CD4-positive, alpha-beta T cell treated with Interleukin-21 for 1 hour (primary cell): Measurements from ENCODE around the gene ARHGEF17.

ENCODE experiments used
- DNase-seq: peaks from one replicate; pipeline ENCODE4 v3.0.0-alpha.2; 2020

Gene ARHGEF17

GRCh38 chr11:73335204-73335923 is 27.3 kb downstream of the ARHGEF17 start:
- DNase-seq, result peak; percentile 78

DNA sequence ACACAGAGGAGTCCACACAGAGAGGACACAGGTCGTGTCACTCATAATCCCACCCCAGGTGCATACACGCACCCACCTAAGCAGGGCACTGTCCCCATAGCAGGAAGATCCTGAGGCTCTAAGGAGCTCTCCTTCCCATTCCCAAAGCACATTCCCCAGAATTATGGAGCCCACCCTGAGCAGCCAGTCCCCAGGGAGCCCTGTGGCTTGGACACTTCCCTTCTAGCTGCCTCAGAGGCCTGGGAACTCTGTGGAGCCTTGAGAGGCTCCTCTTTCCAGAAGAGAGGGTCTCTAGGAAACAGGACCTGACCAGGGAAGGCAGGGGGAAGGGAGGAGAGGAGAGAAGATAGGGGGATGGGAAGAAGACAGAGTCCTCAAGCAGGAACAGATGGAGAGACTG is 29.8 kb downstream of the ARHGEF17 start:
- DNase-seq, result no peak

DNA sequence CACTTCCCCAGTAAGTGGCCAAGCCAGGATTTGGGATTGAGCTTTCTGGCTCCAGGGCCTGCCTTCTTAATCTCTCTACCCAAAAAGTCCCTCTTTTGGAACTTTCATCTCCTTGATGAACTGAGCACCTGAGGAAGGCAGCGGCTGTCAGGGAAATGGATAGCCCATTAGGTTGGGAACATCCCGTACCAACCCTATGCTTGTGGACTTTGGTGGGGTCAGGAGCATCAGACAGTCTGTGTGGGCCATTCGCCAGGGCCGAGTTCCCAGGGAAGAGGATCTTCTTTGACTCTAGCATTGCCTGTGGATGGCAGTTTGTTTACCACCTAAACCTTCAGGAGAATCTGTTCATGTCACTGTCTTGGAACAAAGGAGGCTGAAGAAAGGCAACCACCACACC is 30.2 kb downstream of the ARHGEF17 start:
- DNase-seq, result no peak

DNA sequence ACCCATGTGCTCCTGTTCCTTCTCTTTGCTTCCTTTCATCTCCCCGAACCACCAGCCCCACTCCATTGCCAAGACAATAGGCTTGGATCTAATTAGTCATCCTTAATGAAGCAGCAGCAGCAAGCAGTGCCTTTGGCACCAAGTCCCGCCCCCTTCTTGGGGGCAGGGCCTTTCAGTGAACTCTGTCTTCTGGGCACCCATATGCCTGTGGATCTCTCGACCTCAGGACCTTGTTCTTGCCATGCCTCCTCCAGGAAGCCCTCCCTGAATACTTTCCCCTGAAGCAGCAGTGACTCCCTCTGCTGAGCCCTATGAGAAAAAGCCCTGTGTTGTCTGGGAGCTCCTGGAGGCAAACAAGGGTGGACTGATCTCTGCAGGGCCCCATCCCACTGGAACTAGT is 32.1 kb downstream of the ARHGEF17 start:
- DNase-seq, result no peak

DNA sequence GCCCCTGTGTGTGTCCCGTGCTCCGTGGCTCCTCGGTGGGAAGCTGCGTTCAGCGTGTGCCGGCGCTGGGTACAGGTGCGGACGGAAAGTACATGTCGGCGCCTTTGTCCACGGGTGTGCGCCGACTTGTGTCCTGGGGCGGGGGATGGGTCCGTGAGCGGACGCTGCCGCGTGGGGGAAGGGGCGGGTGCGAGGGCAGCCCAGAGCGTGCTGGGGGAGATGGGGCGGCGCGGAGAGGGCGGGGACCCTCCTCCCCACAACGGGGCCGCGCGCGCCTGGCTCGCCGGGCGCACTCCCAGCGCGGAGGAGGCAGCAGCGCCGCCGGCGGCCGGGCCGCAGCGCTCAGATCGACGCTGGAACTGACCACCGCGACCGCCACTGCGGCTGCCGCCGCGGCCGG is 34.6 kb downstream of the ARHGEF17 start:
- DNase-seq, result no peak

GRCh38 chr11:73343076-73343873 is 35.2 kb downstream of the ARHGEF17 start:
- DNase-seq, result no peak

DNA sequence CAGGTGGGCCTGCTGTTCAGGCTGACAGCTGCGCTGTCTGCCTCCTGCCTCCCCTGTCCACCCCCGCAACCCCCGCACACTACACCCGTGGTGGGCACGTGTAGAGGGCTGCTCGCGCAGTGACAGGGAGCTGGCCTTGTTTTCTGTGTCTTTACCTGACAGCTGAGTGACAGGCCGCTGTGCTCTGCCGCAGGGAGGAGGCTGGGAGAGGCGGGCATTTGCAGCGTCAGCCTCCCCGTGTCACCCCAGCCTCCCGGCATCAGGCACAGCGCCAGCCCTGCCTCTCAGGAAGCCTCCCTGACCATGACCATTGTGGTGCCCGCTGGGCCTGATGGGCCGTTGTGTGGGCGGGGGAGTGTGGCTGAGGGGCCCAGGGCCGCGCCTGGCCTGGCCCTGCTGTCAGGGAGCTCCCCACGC is 36.1 kb downstream of the ARHGEF17 start:
- no peak for DNase-seq

DNA sequence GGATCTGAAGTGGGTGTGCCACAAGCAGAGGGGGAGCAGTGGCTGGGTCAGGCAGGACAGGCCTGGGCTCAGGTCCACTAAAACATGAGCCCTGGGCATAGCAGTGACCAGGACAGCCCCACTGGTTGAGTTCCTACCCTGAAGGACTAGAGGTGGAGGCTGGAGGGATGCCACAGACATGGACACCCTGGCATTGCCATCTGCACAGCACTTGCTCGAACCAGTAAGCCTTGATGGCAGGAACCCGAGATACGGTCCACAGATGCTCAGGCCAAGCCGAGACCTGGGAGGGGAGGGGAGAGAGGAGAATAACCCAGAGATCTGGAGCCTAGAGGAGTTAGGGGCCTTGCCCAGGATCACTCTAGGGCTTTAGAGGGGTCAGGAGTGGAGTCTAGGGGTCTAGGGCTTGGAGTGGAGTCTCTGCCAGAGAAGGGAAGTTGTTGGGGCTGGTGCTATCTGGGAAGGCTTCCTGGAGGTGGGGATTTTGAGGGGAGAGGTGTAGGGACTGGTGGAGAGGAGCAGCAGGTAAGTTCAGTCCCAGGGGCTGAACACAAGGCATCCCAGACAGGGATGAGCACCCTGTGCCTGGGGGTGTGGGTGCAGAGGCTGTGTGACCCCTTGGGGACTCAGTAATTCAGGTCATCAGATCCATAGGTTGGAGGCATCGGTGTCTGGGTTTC is 37.5 kb downstream of the ARHGEF17 start:
- DNase-seq, result no peak

DNA sequence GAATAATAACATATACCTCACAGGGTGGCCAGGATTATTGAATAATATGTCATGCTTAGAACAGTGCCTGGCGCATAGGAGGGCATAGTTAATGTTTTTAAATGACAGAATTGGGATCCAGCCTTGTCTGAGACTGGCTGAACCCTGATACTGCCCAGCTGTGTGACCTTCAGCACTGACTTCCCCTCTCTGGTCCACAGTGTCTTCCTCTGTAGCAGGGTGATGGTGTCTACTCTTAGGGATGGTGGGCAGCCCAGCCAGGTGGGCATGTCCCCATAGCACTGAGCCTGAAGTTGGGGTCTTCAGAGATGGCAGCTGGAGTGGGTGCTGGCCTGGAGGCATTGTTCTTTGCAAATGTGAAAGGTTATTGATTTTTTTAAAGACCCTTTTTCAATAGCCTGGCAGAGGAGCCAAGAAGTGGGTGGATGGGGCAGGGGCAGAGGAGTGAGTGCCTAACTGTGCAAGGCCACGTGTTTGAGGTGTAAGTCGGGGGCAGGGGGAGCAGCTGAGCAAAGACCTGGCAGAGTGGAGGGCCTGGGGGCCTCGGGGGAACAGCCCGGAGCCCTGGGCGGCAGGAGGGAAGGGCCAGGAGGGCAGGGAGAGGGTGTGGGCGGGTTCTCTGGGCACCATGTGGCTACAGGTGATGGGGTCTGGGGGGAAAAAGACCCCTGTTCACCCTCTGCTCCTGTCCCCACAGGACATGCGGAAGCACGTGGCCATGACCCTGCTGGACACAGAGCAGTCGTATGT is 38.3 kb downstream of the ARHGEF17 start:
- no peak for DNase-seq

DNA sequence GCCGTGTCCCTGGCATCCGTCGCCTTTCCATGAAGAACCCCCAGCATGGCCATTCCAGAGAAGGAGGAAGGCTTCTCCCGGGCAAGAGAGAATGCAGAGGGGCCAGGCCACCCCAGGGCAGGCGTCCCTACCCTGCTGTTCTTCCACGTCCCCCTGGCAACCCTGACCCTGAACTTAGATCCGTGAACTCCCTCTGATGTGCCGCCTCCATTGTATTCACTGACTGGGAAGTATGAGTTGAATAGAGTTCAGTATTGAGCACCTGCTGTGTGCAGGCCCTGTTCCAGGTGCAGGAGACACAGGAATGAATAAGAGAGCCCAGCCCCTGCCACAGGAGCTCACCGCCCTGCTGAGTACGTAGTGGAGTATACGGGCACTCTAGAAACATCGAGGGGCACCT is 39.0 kb downstream of the ARHGEF17 start:
- no peak for DNase-seq

DNA sequence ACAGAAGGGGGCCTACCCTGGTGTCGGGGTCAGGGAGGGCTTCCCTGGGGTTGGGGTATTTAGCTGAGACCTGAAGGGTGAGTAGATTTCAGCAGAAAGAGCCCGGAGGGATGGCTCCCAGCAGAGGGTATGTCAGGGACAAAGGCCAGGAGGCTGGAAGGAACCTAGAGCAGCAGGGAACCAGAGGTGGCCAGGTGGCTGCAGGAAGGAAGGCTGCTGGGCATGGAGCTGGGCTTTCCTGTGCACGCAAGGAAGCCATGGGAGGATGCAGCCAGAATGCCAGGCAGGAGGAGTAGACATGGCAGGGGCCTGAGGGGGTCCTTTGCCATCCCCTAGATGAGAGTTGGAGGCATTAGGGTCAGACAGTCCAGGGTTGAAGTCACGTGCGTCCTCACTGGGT is 40.8 kb downstream of the ARHGEF17 start:
- DNase-seq, result no peak

DNA sequence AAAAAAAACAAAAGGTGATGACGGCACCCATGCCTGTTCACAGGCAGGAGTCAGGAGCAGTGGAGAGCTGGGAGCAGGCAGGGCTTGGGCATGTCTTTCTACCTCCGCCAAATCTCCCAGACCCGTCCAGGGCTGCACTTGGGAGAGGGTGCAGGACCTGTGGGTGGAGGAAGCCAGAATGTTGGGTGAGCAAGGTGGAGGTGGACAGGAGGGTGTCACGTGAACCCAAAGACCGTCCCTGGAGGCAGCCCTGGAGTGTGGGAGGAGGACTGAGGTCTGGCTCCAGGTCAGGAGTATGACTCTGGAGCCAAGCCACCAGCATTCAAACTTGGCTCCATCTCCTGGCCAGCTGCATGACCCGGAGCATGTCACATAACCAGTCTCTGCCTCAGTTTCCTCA is 41.6 kb downstream of the ARHGEF17 start:
- no peak for DNase-seq

DNA sequence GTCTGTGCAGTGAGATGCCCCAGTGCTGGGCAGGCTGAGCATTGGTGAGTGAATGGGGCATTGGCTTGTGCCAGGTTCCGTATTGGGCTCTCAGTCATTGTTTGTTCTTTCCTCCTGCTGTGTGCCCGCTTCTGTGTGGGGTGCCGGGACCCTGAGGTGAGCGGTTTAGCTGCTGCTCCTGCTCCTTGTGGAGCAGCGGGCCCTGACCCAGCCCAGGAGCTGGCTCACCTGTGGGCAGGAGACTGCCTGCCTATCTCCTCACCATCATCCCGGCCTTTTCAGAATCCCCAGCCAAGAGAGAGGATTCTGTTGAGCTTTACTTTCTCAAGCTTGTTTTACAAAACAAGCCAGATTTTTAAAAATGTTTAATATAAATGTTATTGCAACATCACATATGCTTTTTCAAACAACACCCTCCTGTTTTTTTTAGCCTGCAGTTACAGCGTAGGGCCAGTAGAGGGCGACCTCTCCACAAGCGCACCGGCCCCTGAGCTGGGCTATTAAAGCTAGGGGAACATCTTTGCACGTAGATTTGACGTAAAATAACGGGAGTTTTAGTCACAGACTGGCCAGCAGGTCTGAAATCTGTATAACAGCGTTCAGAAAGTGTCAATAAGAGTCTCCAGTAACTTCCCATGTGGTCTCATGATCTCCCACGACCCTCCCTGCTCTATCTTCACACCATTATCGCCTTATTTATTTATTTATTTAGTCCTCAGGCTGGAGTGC is 43.0 kb downstream of the ARHGEF17 start:
- DNase-seq, result peak; percentile 74

DNA sequence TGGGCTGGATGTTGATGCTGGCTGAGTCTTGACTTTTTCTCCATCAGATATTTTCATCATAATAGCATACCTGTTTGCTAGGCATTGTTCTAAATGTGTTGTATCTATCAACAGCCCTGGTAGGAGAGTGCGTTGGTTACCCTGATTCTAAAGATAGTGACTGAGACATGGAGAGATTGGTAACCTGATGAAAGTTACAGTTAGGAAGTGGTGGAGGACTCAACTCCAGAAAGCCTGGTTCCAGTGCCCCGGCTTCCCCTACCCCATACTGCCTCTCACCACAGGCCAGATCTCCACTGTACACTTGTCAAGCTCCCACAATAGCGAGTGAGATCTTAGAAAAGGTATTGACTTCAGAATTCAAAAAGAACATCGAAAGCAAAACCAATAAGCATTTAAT is 45.3 kb downstream of the ARHGEF17 start:
- no peak for DNase-seq

DNA sequence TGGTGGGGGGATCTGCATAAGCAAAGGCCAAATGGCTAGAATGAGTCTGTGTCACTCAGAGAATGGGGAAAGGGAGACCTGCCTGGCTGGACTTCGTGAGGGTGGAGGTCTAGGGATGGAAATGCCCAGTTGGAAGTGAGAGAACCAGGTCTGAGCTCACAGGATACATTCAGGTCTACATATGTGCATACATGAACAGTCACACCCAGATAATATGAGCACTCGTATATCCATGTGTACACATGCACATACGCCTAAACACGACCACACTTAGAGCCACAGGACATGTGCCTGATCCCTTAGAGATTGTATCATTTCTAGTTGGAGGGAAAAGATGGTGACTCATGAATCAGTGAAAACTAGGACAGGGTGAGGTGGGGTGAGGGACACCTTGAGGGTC is 47.0 kb downstream of the ARHGEF17 start:
- DNase-seq, result no peak

DNA sequence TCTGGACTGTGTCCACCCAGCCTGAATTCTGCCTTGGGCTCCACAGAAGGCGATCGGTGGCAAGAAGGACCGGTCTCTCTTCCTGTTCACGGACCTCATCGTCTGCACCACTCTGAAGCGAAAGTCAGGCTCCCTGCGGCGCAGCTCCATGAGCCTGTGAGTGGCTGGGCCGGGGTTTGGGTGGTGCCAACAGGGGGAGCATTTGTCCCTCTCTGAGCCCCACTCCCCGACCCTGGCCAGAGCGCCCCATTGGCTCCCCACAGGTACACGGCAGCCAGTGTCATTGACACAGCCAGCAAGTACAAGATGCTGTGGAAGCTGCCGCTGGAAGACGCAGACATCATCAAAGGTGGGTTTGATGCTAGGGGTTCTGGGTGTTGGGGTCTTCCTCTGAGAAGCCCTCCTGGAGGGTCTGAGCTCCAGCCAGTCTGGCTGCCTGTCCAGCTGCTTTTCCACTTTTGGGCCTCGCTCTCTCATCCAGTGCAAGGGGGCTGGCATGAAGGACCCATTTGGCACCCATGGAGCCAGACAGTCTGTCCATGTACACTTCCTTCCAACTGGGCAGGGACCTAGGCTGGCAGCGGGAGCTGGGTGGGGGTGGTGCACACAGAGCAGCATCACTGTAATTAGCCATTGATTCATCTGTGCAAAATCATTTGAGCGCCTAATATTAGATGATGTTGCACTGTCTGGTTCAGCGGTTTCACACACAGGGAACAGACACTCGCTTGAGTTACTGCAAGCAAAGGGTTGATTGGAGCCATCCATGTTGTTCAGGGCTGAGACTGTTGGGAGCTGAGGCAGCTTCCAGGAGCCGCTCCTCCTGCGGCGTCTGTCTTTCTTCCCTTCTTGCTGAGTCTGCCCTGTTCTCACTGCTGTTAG is 49.1 kb downstream of the ARHGEF17 start:
- DNase-seq, result no peak

- no peak for DNase-seq
Observed at GRCh38 chr11:73358071-73358470, 50.0 kb downstream of the ARHGEF17 start.

DNA sequence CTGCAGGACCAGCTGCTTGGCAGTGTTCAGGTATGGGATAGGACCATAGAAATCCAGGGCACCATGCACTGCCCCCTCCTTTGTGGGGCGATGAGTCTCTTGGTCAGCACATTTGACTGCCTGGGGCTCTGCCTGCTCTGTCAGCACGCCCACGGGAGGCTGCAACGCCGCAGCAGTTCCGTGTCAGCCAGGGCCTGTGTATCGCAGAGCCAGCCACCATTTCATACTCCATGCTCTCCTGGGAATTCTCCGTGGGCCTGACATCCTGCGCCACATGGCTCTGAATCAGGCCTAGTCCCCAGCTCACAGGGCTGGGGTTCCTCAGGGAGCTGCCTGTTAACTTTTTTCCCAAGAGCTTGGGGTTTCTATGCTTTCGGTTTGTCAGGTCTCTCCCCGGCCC is 51.3 kb downstream of the ARHGEF17 start:
- DNase-seq, result no peak

- DNase-seq, result no peak
Observed at GRCh38 chr11:73359930-73360742, 52.1 kb downstream of the ARHGEF17 start.

- no peak for DNase-seq
Observed at GRCh38 chr11:73360743-73361369, 52.8 kb downstream of the ARHGEF17 start.
